ENCODE data around the gene BTBD9. TPM values are rescaled to one million over a fixed set of nuclear protein-coding genes. Genes with fewer than 3 reads are reported as not detected.
A peak's percentile ranks its signal among the peaks of the same experiment; 100 is the strongest.

BTBD9 gene
- total and polyA plus RNA-seq, 9 of the 15 experiments (the other 6 are each of a cell fraction or from before 2014, with no cell fraction given): 0.08 to 1.6 (median 0.58) TPM

GRCh38 chr6:38155144-38155543, 484.6 kb downstream of the BTBD9 start (continued):
- no peak for TF ChIP-seq E2F4 (CRISPR knock-in tag; IDR thresholded peaks at IDR 0.05; ENCODE audit: low read depth)

DNA sequence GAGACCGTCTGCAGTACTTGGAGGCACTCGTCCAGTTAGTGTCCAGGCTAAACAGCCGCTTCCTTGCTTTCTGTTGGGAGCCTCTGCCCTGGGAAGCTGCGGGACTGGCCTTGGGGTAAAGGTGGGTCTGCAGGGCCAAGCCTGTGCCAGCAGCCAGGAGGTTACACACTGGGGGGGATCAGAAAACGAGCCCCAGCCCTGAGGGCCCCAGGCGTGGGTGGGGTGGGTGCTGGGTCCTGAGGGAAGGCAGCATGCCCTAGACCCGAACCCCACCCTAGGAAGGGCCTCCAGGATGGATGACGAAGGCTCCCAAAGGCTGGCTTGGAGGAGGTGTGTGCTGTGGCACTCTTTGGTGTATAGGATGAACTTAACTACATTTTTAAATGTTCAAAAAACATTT, 485.0 kb downstream of the BTBD9 start:
- Histone ChIP-seq H3K4me1 (replicated peaks in 1 of 2; ENCODE audit: control insufficient read depth in 2 of 2, insufficient read depth in 2 of 2, low read length in 2 of 2) (no peaks in the 10 kb centered on the region; a peak in 1 of 5 replicates), H3K9me3 (replicated peaks; ENCODE audit: control insufficient read depth, insufficient read depth, low read depth, low read length) (no peaks in the 10 kb centered on the region), H3K27ac (ENCODE audit: extremely low read depth, low read depth, low read length) (no peak overlapping the region), H3K27me3 (ENCODE audit: control insufficient read depth in 2 of 2, insufficient read depth in 2 of 2, low read length in 2 of 2) (no peaks in the 10 kb centered on the region), H3K36me3 (ENCODE audit: control insufficient read depth, insufficient read depth, low read length) (no peaks in the 10 kb centered on the region), H3K4me3 (no peak overlapping the region), H2AFZ (ENCODE audit: low read depth, low read length) (no peak overlapping the region), H3K4me2 (ENCODE audit: insufficient read depth, low read length) (no peak overlapping the region), H3K9ac (ENCODE audit: insufficient read depth in 1 of 2, low read depth in 2 of 2, low read length in 2 of 2) (peak overlapping the region in 1 of 2 experiments; percentile 55; a peak in 1 of 4 replicates), H3K9me1 (ENCODE audit: control insufficient read depth, insufficient read depth, low read length) (no peaks in the 10 kb centered on the region), H3K79me2 (ENCODE audit: control insufficient read depth, insufficient read depth, low read length) (no peaks in the 10 kb centered on the region), H4K20me1 (replicated peaks; ENCODE audit: control insufficient read depth, insufficient read depth, low read length) (peaks cover 11% of the 10 kb centered on the region)
- 38% methylated on average over 7 of the region's 8 CpGs for WGBS (ENCODE audit: insufficient coverage, low coverage, missing lambda C conversion rate)
- intact Hi-C loops (cut with micrococcal nuclease): no loop called here
- POLR2A ChIA-PET: no interaction called here
- ATAC-seq: no peak
- in situ Hi-C loops (cut with MboI): no loop called here
- no peak for FAIRE-seq
- CTCF ChIA-PET (ENCODE audit: low intra/inter-chr PET ratio): no interaction called here
- TF ChIP-seq RBM22 (IDR thresholded peaks at IDR 0.05; ENCODE audit: low read depth, low read length, poor library complexity, severe bottlenecking) (peak; percentile 83), POLR2G (IDR thresholded peaks at IDR 0.05; ENCODE audit: low read depth, low read length) (peak; percentile 57), XRCC4 (IDR thresholded peaks at IDR 0.05; ENCODE audit: extremely low read depth, insufficient read depth, insufficient read length) (no peak), TBL1XR1 (IDR thresholded peaks at IDR 0.05; ENCODE audit: low read length in 2 of 2) (no peak)
- DNase-seq (ENCODE audit: extremely low read depth in 1 of 4, low spot score in 3 of 4): no peak
- no TSS peak for BruUV-seq (replicated peaks)
